ENCODE results near the gene WDR59. TPM values are rescaled to one million over a fixed set of nuclear protein-coding genes. Genes with fewer than 3 reads are reported as not detected.

WDR59 gene
- total and polyA plus RNA-seq, 2 donors (not counting 3 experiments of a cell fraction or from before 2014, with no cell fraction given): 51.1 to 60.0 TPM

DNA sequence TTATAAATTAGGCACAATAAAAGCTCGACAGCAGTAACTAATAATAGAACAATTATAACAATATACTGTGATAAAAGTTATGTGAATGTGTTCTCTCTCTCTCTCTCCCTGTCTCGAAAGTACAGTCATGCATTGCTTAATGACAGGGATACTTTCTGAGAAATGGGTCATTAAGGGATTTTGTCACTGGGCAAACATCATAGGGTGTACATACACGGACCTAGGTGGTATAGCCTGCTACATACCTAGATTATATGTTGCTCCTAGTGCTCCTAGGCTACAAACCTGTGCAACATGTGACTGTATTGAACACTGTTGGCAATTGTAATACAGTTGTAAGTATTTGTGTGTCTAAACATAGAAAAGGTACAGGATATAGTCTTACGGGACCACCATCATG, 20.8 kb upstream of the WDR59 start:
- Histone ChIP-seq H3K4me2 (ENCODE audit: insufficient read depth, low read length) (no peak overlapping the region), H3K9me3 (replicated peaks; ENCODE audit: control insufficient read depth, insufficient read depth, low read length) (no peaks in the 10 kb centered on the region), H3K4me3 (replicated peaks in 1 of 3; ENCODE audit: insufficient read depth in 1 of 3, low read depth in 1 of 3, low read length in 3 of 3) (no peak overlapping the region), H3K9me1 (replicated peaks; ENCODE audit: control insufficient read depth, extremely low read depth, insufficient read depth, low read length) (no peaks in the 10 kb centered on the region), H3K27ac (ENCODE audit: insufficient read depth, low read depth, low read length) (no peak overlapping the region), H3K79me2 (ENCODE audit: control insufficient read depth, insufficient read depth, low read length) (peaks cover 76% of the 10 kb centered on the region), H2AFZ (ENCODE audit: low read depth, low read length) (no peak overlapping the region), H3K36me3 (ENCODE audit: control insufficient read depth in 2 of 2, extremely low read depth in 1 of 2, insufficient read depth in 2 of 2, low read length in 2 of 2) (no peaks in the 10 kb centered on the region), H3K4me1 (ENCODE audit: control insufficient read depth, extremely low read depth, insufficient read depth, low read length) (peaks cover 11% of the 10 kb centered on the region), H4K20me1 (replicated peaks; ENCODE audit: control insufficient read depth, extremely low read depth, insufficient read depth, low read length) (no peaks in the 10 kb centered on the region), H3K9ac (replicated peaks; ENCODE audit: extremely low read depth, insufficient read depth, low read length) (no peak overlapping the region), H3K27me3 (ENCODE audit: control insufficient read depth in 2 of 2, insufficient read depth in 2 of 2, low read length in 2 of 2) (no peaks in the 10 kb centered on the region)
- dilution Hi-C loops (cut with MboI; ENCODE audit: extremely low pct_ligation_motif_present, low sequenced_read_pairs): no loop called here
- FAIRE-seq (no peak), DNase-seq (ENCODE audit: low read depth, low spot score) (no peak)
- intact Hi-C loops (cut with micrococcal nuclease): no loop called here
- CTCF ChIA-PET: no interaction called here
- TF ChIP-seq GATA2 (IDR thresholded peaks at IDR 0.05; ENCODE audit: insufficient read depth, insufficient read length, low read depth, low read length) (no peak), POLR2A (IDR thresholded peaks at IDR 0.05; ENCODE audit: low read depth, low read length) (no peak), POLR2AphosphoS5 (IDR thresholded peaks at IDR 0.05; ENCODE audit: insufficient read depth, low read depth, low read length) (no peak), JUN (IDR thresholded peaks at IDR 0.05; ENCODE audit: borderline replicate concordance, insufficient read depth, insufficient read length, low read depth) (no peak), FOS (IDR thresholded peaks at IDR 0.05; ENCODE audit: borderline replicate concordance, insufficient read depth, low read length) (no peak), MYC (IDR thresholded peaks at IDR 0.05; ENCODE audit: low read depth, low read length) (no peak), EZH2 (IDR thresholded peaks at IDR 0.05; ENCODE audit: borderline replicate concordance, low read depth, low read length, severe bottlenecking) (no peak)
- TF ChIP-seq, protein P1, sequence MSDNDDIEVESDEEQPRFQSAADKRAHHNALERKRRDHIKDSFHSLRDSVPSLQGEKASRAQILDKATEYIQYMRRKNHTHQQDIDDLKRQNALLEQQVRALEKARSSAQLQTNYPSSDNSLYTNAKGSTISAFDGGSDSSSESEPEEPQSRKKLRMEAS (IDR thresholded peaks at IDR 0.05; ENCODE audit: insufficient read depth, insufficient read length): no peak
- TF ChIP-seq, protein P2, sequence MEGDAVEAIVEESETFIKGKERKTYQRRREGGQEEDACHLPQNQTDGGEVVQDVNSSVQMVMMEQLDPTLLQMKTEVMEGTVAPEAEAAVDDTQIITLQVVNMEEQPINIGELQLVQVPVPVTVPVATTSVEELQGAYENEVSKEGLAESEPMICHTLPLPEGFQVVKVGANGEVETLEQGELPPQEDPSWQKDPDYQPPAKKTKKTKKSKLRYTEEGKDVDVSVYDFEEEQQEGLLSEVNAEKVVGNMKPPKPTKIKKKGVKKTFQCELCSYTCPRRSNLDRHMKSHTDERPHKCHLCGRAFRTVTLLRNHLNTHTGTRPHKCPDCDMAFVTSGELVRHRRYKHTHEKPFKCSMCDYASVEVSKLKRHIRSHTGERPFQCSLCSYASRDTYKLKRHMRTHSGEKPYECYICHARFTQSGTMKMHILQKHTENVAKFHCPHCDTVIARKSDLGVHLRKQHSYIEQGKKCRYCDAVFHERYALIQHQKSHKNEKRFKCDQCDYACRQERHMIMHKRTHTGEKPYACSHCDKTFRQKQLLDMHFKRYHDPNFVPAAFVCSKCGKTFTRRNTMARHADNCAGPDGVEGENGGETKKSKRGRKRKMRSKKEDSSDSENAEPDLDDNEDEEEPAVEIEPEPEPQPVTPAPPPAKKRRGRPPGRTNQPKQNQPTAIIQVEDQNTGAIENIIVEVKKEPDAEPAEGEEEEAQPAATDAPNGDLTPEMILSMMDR (IDR thresholded peaks at IDR 0.05; ENCODE audit: extremely low read depth in 1 of 2, insufficient read depth in 1 of 2, low read depth in 1 of 2, low read length in 2 of 2): no peak
- BruUV-seq (replicated peaks): no TSS peak
- POLR2A ChIA-PET: no interaction called here
